HG02840 (cell line): Measurements from ENCODE around the gene PEX10.
"Not testable (repeated sequence)": the region's sequence is repeated elsewhere in the genome, so short reads cannot be mapped to it uniquely, and the experiment has no call there.

Source experiments
- ATAC-seq: cut with Tn5 transposase; IDR thresholded peaks from one replicate; pipeline ENCODE4 v1.9.1; 2021; ENCODE audit warnings: mild to moderate bottlenecking, moderate library complexity, moderate number of reproducible peaks; ENCODE audit not compliant: unreplicated experiment, low FRiP score

Gene PEX10

DNA sequence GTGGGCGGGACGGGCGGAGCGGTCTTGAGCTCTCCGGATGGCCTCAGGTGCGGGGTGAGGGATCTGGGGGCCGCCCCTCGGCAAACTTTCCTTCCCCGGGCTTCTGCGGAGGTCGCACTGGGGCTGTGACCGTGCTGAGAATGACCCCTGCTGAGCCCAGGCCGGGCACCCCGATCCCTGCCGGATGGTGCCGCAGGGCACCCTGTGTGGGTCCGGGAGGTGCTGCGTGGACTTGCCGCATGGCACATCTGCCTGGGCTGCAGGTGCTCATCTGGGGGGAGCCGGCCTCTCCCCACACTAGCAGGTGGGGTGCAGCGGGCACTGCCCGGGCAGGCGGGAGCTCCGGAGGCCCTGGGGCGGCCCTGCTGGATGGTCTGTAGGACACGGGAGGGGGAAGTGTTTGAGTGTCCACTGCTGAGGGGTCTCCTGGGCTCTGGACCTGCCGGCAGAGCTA is 31.8 kb upstream of the PEX10 start:
- ATAC-seq, result no peak

DNA sequence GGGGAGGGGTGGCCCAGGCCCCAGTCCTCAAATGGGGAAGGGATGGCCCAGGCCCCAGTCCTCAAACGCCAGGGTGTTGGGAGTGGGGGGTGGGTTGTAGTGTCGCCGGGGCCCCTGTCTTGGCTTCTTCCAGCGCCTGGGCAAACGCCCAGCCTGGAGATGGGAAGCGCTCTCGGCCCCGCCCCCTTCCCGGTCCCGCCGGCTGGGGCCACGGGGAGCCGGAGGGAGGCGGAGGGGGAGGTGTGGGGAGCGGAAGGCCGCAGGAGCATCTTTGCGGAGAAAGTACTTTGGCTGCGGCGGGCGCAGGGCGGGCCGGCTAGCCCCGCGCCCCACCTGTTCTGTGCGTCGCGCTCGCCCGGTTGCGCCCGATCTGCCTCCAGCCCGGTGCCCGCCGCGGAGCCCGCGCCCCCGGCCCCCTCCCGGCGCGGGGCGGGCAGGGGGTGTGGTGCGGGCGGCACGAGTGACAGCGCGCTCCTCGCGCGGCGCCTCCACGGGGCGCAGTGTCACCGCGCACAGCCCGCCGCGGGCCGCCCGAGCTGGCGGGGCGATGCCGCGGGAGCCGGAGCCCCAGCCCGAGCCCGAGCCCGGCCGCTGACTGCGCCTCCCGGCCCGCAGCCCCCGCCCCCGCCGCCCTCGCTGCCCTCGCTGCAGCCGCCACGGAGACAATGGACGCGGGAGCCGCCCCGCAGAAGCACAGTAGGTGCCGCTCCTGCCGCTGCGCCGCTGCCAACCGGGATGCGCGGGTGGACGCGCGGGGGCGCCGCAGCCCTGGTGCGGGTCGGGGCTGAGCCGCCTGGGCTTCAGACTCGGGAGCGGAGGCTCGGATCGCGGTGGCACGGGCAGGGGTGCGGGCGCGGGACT is 31.1 kb upstream of the PEX10 start:
- no peak for ATAC-seq

DNA sequence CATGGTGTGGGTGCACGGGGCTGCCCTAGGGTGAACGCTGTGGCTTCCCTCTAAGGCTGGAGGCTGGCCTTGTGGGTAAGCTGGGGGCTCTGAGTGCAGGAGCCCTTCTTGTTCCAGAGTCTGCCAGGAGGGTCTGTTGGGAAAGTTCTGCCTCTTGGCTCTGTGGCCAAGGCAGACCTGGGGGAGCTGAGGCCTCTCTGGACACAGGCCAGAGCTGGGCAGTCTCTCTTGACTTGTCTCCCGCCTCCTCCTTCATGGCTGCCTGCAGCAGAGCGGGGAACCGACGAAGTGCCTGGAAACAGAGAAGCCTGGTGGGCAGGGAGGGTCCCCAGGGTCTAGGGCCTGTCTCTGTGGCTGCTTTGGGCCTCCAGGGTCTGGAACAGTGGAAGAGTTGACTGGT is 30.3 kb upstream of the PEX10 start:
- ATAC-seq, result no peak

DNA sequence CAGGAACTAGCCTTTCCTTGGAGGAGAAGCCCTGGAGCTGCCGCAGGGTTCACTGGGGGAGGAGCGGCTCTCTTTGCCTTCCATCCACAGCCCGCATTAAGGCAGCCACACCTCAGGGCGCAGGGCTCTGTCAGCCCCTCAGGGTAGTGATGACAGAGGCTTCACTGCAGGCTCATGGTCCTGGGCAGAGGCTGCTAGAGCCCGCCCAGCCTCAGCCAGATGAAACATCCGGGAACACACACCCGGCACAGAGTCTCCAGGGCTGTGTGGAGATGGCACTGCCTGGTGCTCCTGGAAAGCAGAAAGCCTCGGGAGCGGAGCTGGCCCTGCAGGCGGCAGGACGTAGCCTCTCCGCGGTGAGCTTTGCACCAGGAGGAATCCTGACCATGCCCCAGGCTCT is 29.4 kb upstream of the PEX10 start:
- no peak for ATAC-seq

DNA sequence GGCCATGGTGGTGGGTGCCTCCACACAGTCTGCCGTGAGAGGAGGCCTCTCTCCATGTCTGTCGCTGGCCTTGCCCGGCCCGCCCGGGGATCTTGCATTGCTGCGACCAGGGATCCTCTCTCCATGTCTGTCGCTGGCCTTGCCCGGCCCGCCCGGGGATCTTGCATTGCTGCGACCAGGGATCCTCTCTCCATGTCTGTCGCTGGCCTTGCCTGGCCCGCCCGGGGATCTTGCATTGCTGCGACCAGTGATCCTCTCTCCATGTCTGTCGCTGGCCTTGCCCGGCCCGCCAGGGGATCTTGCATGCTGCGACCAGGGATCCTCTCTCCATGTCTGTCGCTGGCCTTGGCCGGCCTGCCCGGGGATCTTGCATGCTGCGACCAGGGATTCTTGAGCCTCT is 28.0 kb upstream of the PEX10 start:
- ATAC-seq, result not testable (repeated sequence)

DNA sequence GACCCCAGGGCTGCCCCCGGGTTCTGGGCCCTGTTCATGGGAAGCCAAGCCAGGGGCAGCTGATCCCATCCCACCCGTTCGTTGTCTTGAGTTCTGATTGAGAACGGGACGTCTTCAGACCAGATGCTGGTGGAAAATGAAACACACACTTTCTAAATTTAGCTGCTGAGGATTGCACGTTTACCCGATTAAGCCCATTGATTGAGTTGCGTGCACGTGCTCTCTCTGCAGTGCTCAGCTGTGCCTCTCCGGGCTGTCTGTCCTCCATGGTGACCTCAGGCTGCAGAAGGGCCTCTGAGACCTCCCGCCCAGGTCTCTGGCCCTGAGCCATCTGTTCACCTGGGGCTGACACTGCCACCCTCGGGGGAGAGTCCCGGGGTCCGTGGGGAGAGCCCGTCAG is 27.0 kb upstream of the PEX10 start:
- no peak for ATAC-seq

DNA sequence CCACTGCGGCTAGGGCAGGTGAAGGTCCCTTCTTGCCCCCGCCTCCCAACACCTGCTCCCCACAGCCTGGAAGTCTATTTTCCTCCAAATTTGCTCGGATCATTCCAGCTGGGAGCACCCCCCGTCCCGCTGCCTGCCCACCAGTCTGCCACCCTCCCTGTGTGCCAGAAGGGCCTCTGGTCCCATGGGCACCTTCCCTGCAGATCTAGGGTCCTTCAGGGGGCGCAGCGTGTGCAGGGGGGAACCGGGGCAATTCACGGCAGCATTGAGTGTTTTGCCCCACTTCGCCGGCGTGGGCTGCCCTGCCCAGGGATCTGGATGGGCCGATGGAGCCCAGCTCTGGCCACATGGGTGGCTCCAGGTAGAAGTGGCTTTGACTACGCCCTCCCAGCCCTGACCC is 26.3 kb upstream of the PEX10 start:
- no peak for ATAC-seq

DNA sequence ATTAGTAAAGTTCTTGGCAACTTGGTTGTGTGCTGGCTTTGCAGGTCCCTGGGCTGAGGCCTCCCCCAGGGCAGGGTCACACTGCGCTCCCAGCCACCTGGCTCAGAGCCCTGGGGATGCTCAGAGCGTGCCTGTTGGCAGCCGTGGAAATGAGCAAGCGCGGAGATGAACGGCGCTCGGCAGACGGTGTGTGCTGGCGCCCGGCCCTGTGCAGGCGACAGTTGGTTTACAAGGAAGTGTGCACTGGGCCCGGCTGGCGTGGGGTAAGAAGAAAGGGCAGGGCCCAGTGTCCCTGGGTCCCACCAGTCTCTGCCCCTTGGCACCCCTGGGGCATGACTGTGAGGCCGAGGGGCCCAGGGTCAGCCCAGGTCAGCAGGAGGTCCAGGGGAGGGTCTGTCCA is 25.7 kb upstream of the PEX10 start:
- ATAC-seq, result no peak

DNA sequence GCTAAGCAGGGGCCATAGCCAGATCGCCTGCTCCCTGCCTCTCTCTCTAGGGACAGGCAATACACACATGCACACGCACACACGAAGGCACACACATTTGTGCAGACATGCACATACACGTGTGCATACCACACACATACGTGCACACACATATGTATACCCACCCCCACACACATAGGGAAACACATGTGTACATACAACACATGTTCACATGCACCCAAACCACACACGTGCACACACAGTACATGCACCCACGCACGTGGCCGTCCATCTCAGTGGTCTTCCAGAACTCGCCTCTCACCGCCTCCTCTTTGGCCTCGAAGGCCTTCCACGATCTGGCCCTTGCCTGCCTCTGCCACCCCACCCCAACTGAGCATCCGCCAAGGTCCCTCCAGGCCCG is 25.3 kb upstream of the PEX10 start:
- ATAC-seq, result no peak

DNA sequence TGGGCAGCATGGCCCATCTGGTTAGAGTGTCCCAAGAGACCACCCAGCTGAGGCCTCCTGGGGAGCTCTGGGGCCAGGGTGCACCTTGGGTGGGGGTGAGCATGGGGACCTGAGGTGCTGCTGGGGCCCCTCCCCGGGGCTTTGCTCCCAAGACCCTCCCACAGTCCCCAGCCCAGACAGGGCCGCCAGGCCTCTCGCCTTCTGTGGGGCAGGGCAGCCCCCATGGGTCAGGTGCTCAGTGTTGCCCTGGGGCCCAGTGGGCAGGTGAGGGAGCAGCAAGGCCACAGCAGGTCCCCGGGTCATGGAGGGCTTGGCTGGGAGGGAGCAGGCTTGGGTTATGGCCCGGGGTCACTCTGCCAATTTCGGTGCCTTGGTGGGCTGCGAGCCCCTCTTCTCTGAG is 24.5 kb upstream of the PEX10 start:
- ATAC-seq, result no peak

DNA sequence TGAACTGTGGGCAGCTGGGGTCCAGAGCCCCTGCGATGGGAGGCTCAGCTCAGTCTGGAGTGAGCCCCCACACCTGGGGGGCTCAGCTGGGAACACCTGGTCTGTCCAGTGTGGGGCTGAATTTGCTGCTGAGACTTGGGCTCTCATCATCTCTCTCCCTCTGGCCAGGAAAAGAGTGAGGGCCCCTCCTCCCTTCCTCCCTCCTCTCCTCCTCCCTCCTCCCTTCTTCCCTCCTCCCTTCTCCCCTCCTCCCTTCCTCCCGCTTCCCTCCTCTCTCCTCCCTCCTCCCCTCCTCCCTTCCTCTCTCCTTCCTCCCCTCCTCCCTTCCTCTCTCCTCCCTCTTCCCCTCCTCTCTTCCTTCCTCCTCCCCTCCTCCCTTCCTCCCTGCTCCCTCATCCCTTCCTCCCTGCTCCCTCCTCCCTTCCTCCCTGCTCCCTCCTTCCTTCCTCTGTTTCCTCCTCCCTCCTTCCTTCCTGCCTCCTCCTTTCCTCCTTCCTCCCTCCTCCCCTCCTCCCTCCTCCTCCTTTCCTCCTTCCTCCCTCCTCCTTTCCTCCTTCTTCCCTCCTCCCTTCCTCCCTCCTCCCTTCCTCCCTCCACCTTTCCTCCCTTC is 23.5 kb upstream of the PEX10 start:
- ATAC-seq, result no peak

DNA sequence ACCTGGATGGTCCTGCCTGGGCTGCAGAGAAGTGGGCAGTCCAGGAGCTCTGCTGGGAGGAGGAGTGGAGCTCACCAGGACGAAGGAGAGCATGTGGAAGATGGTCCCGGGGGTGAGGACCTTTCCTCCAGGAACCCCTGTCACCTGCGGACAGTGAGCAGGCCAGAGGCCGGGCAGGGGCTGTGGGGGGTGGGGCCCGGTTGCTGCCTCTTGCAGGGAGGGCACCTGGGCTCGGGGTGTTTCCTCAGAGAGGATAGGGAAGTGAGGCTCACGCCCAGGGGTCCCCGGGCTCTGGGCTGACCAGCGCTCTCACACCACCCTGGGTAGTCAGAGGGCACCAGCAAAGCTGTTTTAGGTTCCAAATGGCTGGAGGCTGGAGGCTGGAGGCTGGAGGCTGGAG is 22.7 kb upstream of the PEX10 start:
- no peak for ATAC-seq

DNA sequence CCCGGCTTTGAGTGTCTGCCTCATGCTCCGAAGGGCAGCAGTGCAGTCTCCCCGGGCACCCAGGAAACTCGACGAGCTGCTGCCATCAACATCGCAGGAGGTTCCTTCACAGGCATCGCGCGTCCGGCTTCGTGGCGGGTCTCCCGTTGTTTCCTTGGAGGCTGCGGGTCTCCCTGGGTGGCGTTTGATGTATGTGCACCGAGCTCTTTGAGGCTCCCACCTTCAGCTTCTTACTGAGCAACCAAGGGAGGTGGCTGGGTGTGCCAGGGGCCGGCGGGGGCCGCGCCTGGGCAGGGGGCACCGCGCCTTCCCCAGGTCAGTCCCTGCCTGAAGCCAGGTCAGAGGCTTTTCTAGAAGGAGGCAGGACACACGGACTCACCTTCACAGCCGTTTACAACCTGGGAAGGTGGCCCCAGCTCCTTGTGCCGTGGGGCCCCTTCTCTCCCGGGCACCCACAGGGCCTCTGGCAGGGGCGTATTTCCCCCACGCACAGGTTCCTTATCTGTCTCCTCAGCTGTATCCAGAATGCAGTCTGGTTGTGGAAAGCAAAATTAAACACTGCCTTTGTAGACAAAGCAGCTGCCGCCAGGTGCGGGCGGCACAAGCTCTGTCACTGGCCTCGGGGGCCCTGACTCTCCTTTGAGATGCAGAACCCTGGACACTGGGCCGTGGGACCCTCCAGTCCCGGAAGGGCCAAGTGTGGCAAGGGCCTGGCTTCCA is 21.7 kb upstream of the PEX10 start:
- no peak for ATAC-seq

DNA sequence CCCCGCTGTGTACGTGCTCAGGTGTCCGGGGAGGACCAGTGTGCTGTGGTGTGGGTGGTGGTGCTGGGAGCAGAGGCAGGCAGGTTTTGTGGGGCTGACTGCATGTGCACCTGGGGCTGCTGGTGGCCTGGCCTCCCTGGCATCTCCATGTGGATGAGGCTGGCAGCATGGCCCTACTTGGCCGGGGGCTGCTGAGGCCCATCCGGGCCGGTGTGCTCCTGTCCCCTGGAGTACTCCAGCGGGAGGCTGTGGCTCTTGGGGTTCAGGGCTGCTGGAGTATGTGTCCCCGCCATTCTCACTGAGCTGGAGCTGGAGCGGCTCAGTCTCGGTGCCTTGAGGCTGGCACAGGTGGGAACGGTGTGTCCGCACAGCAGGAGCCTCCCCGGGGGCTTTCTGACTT is 20.8 kb upstream of the PEX10 start:
- no peak for ATAC-seq

DNA sequence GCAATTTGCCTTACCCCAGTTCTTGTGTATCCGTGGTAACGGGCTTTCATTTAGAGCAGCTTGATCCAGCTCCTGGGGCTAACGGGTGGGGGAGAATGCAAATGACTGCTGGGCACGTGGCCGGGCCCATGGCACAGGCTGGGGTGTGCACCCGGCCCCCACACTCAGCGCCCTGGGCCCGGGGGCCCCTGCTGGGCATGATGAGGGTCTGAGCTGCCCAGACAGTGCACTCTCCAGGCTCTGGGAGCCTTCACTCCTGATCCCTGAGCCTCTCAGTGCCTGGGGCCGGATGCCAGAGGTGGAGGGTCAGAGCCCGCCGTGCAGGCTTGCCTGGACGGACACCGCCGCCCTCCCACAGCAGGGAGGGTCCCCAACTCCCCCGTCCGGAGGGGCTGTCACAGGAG is 20.1 kb upstream of the PEX10 start:
- ATAC-seq, result no peak

DNA sequence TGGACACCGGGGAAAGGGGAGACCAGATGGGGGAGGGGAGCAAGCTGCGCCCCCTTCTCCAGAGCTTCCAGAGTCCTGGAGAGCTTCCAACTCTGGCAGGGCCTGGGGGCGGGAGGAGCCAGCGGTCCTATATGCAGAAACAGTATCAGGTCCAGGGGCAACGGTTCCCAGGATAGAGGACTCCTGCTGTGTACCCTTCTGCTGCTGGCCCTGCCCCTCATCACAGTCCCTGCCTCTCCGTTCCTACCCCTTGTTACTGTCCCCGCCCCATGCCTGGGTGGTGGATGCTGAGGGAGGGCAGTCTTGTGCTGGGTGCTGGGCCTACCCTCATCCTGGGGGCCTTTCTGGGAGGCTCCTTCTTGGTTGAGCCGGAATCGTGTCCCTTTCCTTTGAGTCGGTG is 19.2 kb upstream of the PEX10 start:
- no peak for ATAC-seq

DNA sequence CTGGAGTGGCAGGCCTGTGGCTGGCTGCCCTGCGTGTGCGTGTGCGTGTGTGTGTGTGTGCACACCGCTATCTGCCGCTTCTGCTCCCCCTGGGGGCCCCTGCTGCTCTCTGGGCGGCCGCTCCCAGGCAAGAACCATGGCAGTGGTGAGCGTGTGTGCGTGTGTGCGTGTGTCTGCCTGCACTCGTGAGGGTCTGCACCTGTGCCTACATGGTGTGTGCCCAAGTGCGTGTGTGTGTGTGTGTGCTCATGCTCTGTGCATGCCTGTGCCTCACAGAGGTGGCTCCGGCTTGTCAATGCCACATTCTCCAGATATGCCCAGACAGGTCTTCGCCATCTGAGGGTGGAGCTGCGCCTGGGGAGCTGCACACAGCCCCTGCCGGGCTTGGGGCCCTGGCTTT is 18.7 kb upstream of the PEX10 start:
- ATAC-seq, result no peak

DNA sequence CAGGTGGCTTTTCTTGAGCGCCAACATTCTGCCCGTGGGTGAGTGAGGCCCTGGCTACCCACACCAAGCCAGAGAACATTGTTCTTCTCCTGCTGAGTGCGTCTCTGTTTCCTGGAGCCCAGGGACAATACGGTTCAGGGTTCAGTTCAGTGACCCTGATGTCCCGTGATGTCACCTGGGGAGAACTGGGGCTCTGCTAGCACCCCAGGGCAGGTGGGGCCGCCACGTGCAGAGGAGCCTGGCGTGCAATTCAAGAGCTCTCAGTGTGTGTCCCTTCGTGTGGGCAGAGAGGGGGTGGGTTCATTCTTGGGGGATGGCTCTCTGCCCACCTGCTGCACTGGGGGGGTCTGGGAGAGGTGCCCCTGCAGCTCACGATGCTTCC is 18.2 kb upstream of the PEX10 start:
- ATAC-seq, result no peak

DNA sequence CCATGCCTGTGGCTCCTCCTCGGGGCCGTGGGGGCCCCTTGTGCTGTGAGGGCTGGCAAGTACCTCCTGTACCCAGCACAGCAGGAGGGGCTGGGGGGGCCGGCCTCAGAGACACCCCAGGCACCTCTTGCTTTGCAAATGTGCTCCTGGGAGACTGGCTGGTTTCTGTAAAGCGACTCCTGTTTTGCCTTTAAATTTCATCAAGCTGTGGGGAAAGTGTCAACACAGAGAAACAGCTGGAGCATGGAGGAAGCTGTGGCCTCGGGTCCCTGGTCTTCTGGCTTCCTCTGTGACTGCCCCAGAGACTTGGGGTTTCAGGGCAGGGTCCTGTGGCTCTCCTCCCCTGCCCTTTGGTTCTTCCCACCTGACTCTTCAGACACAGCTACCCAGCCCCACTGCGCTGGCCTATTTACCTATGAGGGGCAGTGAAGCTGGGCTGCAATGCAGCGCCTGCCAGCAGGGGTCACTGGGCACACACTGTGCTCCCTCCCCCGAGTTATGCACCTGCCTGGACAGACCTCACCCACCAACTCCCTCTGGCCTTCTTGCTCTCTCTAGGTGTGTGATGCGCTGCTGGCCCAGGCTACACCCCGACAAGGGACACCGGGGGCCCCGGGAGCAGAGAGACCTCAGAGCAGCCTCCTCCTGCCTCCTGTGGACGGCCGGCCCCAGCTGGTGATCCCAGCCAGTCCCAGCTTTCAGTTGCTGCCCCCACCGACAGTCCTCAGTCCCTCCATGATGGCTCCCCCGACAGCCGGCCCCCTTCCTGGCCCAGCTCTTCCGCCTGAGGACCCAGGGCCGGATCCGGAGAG is 17.6 kb upstream of the PEX10 start:
- no peak for ATAC-seq

DNA sequence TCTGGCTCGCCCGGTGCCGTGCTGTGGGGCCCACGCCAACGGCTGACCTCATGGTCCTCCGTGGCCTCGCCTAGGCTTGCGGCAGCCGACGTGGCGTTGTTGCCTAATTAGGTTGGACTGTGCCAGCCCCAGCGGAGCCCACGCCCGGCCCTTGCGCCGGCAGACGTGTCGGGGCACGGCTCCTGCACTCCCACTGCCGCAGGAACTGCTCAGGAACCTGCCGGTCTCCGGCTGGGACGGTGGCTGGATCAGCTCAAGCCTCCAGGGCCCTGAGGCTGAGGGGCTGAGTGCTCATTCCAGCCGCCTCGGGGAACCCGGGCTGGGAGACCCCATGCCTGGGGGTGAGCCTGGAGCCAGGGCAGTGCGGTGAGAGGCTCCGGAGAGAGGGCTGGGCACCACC is 16.1 kb upstream of the PEX10 start:
- ATAC-seq, result no peak

DNA sequence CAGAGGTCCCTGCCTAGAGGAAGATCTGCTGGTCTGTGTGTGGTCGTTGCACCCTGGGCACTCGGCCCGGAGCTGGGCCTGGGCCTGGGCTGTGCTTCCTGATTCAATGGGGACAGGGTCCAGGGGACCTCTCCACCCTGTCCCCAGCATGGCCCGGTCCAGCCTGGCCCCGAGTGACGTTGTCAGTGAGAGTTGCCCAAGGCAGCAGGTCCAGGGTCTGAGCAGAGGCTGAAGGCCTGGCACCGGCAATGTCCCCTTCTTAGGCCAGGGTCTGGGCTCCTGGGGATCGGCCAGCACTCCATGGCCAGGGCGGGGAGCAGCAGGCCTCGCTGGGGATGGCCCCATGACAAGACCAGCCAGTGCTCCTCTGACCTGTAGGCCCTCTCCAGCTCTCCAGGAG is 15.6 kb upstream of the PEX10 start:
- no peak for ATAC-seq
